Measurements from ENCODE around the gene AKR1C1.
"Not testable (repeated sequence)": the region's sequence is repeated elsewhere in the genome, so short reads cannot be mapped to it uniquely, and the experiment has no call there.

AKR1C1 gene

DNA sequence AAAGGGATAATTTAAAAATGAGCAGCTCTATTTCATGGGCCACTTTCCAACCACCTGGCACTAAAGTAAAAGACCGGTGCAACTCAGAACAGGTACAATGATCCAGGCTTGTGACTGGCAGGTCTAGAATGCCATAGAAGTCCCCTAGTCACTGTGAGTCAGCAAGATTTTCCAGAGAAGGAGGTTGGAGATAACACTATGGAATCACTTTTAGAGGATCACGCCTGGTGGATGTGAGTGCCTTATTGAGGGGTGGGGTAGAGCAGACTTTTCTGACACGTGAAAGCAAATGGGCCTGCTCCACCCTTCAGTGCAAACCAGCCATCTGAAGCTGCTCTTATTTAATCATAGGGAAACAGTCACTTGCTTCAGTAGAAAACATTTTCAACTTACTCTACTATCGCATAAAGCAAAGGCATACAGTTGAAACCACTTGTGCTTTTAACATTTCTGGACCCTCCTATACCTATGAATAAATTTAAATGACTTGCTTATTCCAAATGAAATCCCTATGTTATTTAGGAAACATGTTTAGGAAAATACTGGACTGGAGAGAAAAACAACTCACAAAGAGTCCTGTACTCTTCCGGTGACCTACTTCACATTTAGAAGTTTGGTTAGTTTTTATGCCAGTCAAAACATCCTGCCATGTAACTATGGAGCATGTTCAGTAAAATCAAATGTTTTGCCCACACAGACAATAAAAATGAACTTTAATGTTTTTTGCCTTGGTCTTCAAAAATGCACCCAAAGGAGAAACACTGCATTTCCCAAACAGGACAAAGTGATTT, 21.5 kb upstream of the AKR1C1 start (continued):
- TF ChIP-seq, protein P1, sequence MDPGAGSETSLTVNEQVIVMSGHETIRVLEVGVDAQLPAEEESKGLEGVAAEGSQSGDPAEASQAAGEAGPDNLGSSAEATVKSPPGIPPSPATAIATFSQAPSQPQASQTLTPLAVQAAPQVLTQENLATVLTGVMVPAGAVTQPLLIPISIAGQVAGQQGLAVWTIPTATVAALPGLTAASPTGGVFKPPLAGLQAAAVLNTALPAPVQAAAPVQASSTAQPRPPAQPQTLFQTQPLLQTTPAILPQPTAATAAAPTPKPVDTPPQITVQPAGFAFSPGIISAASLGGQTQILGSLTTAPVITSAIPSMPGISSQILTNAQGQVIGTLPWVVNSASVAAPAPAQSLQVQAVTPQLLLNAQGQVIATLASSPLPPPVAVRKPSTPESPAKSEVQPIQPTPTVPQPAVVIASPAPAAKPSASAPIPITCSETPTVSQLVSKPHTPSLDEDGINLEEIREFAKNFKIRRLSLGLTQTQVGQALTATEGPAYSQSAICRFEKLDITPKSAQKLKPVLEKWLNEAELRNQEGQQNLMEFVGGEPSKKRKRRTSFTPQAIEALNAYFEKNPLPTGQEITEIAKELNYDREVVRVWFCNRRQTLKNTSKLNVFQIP (CRISPR knock-in tag; IDR thresholded peaks at IDR 0.05; ENCODE audit: borderline replicate concordance, low read depth) = no peak

DNA sequence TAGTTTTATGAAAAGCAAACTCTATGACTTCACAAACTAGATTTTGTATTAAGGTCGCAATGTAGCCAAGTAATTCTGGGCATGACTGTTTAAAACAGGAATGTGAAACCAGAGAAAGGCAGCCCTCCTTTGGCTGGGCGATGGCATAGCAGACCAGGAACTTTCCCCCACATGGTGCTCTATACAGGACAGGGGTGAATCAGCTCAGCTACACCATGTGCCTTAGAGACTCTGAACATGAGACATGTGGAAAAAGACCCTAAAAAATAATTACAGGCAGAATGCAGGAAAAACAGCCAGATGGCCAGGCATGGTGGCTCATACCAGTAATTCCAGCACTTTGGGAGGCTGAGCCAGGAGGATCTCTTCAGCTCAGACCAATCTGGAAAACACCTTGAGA, 20.3 kb upstream of the AKR1C1 start:
- peak; percentile 94 for ATAC-seq

DNA sequence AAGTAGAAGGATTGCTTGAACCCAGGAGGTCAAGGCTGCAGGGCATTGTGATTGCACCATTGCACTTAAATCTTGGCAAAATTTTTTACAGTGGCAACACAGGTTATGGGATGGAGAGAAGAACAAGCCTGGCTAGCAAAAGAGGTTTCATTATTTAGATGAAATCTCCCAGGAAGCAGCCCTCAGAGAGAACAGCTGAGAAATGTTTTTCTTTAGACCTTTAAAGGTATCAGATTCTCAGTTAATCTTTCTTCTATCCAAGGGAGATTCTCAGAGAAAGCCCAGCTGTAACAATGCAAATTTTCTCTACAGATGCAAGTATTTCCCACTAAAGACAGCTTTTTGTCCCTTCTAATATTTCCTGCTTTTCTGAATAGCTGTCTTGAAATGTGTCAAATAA, 19.8 kb upstream of the AKR1C1 start:
- ATAC-seq = not testable (repeated sequence)

DNA sequence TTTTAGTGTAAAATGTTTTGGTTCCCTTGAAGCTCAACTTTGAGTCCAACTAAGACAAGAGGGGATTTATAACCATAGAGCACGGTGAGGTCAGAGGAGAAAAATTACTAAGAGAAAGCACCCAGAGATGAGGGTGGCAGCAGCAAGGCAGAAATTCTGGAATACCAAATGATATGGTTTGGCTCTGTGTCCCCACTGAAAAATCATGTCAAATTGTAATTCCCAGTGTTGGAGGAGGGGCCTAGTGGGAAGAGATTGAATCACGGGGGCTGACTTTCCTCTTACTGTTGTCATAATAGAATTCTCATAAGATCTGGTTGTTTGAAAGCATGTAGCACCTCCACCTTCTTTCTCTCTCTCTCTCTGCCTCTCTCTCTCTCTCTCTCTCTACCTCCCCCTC, 19.4 kb upstream of the AKR1C1 start:
- TF ChIP-seq, protein P2, sequence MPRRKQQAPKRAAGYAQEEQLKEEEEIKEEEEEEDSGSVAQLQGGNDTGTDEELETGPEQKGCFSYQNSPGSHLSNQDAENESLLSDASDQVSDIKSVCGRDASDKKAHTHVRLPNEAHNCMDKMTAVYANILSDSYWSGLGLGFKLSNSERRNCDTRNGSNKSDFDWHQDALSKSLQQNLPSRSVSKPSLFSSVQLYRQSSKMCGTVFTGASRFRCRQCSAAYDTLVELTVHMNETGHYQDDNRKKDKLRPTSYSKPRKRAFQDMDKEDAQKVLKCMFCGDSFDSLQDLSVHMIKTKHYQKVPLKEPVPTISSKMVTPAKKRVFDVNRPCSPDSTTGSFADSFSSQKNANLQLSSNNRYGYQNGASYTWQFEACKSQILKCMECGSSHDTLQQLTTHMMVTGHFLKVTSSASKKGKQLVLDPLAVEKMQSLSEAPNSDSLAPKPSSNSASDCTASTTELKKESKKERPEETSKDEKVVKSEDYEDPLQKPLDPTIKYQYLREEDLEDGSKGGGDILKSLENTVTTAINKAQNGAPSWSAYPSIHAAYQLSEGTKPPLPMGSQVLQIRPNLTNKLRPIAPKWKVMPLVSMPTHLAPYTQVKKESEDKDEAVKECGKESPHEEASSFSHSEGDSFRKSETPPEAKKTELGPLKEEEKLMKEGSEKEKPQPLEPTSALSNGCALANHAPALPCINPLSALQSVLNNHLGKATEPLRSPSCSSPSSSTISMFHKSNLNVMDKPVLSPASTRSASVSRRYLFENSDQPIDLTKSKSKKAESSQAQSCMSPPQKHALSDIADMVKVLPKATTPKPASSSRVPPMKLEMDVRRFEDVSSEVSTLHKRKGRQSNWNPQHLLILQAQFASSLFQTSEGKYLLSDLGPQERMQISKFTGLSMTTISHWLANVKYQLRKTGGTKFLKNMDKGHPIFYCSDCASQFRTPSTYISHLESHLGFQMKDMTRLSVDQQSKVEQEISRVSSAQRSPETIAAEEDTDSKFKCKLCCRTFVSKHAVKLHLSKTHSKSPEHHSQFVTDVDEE (CRISPR knock-in tag; IDR thresholded peaks at IDR 0.05) = no peak
- TF ChIP-seq ZNF565 (CRISPR knock-in tag; conservative IDR thresholded peaks at IDR 0.05; ENCODE audit: low read depth) (no peak), TCF4 (CRISPR knock-in tag; IDR thresholded peaks at IDR 0.05; ENCODE audit: borderline replicate concordance) (no peak), CSDC2 (CRISPR knock-in tag; IDR thresholded peaks at IDR 0.05) (no peak), ESRRG (CRISPR knock-in tag; IDR thresholded peaks at IDR 0.05) (no peak)

DNA sequence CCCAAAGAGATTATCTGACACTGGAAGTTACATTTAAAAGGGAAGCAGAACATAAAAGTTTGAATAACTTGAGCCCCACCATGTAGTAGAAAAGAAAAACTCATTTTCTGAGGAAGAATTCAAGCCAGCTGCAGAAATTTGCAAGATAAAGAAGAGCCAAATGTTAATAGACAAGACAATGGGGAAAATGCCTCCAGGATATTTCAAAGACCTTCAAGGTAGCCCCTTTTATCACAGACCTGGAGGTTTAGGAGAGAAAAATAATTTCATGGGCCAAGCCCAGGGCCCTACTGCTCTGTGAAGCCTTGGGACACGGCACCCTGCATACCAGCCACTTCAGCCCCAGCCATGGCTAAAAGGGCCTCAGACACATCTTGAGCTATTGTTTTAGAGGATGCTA, 18.4 kb upstream of the AKR1C1 start:
- TF ChIP-seq ZNF8 (CRISPR knock-in tag; IDR thresholded peaks at IDR 0.05) (no peak), CSDC2 (CRISPR knock-in tag; IDR thresholded peaks at IDR 0.05) (no peak), RARB (CRISPR knock-in tag; IDR thresholded peaks at IDR 0.05) (no peak), OSR1 (CRISPR knock-in tag; IDR thresholded peaks at IDR 0.05) (no peak), GLIS3 (CRISPR knock-in tag; IDR thresholded peaks at IDR 0.05) (no peak), ARNTL (CRISPR knock-in tag; IDR thresholded peaks at IDR 0.05; ENCODE audit: borderline replicate concordance, low read depth) (no peak)
- TF ChIP-seq, protein P1 (CRISPR knock-in tag; IDR thresholded peaks at IDR 0.05; ENCODE audit: borderline replicate concordance, low read depth) = no peak
- TF ChIP-seq, protein P3, sequence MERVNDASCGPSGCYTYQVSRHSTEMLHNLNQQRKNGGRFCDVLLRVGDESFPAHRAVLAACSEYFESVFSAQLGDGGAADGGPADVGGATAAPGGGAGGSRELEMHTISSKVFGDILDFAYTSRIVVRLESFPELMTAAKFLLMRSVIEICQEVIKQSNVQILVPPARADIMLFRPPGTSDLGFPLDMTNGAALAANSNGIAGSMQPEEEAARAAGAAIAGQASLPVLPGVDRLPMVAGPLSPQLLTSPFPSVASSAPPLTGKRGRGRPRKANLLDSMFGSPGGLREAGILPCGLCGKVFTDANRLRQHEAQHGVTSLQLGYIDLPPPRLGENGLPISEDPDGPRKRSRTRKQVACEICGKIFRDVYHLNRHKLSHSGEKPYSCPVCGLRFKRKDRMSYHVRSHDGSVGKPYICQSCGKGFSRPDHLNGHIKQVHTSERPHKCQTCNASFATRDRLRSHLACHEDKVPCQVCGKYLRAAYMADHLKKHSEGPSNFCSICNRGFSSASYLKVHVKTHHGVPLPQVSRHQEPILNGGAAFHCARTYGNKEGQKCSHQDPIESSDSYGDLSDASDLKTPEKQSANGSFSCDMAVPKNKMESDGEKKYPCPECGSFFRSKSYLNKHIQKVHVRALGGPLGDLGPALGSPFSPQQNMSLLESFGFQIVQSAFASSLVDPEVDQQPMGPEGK (CRISPR knock-in tag; IDR thresholded peaks at IDR 0.05; ENCODE audit: borderline replicate concordance) = no peak
- ATAC-seq = no peak

More for the DNA sequence above, 19.4 kb upstream of the AKR1C1 start:
- no peak for ATAC-seq

DNA sequence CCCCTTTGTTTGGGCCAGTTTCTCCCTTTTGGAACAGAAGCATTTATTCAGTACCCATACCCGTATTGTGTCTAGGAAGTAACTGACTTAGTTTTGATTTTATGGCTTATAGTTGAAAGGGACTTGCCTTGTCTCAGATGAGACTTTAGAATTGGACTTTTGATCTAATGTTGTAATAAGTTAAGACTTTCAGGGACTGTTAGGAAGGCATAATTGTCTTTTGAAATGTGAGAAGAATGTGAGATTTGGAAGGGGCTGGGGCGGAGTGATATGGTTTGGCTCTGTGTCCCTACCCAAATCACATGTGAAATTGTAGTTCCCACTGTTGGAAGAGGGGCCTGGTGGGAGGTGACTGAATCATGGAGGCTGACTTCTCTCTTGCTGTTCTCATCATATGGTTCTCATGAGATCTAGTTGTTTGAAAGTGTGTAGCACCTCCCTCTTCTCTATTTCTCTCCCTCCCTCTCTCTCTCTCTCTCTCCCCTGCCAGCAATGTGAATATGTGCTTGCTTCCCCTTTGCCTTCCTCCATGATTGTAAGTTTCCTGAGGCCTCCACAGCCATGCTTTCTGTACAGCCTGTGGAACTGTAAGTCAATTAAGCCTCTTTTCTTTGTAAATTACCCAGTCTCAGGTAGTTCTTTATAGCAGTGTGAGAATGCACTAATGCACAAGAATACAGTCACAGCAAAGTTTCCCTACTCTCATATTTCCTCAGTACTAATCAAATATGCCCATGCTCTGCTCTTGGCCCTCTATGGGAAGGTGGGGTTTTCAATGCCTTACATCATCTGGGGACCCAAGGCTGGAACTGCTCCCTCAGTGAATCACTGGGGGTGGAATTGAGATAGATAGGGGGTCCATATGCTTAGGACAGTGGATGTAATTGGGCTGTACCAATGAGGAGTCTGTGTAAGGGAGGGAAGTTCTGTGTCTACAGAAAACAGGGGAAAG, 17.2 kb upstream of the AKR1C1 start:
- no peak for ATAC-seq
- TF ChIP-seq ESRRG (CRISPR knock-in tag; IDR thresholded peaks at IDR 0.05) (no peak), ISL1 (CRISPR knock-in tag; IDR thresholded peaks at IDR 0.05) (no peak)
